ENCODE data around the gene MAD2L1BP. TPM values are rescaled to one million over a fixed set of nuclear protein-coding genes. Genes with fewer than 3 reads are reported as not detected.
"Not testable (repeated sequence)": the region's sequence is repeated elsewhere in the genome, so short reads cannot be mapped to it uniquely, and the experiment has no call there.

The MAD2L1BP gene
- total RNA-seq, 1 donor from 2014 or later: 24.4 TPM

GRCh38 chr6:43647613-43648012 lies 12.0 kb downstream of the MAD2L1BP start:
- Mint-ChIP-seq H3K27ac (no peak overlapping the region), H3K27me3 (ENCODE audit: low read depth) (no peaks in the 10 kb centered on the region), H3K4me1 (peaks cover 4% of the 10 kb centered on the region), H3K9me3 (no peaks in the 10 kb centered on the region), H3K36me3 (peaks cover 3% of the 10 kb centered on the region), H3K4me3 (no peak overlapping the region)
- no peak for DNase-seq (ENCODE audit: low spot score in 2 of 2, unreplicated experiment in 2 of 2)
- TF ChIP-seq, protein P1, sequence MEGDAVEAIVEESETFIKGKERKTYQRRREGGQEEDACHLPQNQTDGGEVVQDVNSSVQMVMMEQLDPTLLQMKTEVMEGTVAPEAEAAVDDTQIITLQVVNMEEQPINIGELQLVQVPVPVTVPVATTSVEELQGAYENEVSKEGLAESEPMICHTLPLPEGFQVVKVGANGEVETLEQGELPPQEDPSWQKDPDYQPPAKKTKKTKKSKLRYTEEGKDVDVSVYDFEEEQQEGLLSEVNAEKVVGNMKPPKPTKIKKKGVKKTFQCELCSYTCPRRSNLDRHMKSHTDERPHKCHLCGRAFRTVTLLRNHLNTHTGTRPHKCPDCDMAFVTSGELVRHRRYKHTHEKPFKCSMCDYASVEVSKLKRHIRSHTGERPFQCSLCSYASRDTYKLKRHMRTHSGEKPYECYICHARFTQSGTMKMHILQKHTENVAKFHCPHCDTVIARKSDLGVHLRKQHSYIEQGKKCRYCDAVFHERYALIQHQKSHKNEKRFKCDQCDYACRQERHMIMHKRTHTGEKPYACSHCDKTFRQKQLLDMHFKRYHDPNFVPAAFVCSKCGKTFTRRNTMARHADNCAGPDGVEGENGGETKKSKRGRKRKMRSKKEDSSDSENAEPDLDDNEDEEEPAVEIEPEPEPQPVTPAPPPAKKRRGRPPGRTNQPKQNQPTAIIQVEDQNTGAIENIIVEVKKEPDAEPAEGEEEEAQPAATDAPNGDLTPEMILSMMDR (IDR thresholded peaks at IDR 0.05; ENCODE audit: unreplicated experiment): no peak

- Mint-ChIP-seq H3K9me3 (no peaks in the 10 kb centered on the region), H3K27ac (no peak overlapping the region), H3K4me3 (no peak overlapping the region), H3K36me3 (no peaks in the 10 kb centered on the region), H3K4me1 (peaks cover 4% of the 10 kb centered on the region), H3K27me3 (ENCODE audit: low read depth) (no peaks in the 10 kb centered on the region)
- DNase-seq (ENCODE audit: low spot score in 2 of 2, unreplicated experiment in 2 of 2): no peak
- TF ChIP-seq, protein P1 (IDR thresholded peaks at IDR 0.05; ENCODE audit: unreplicated experiment): no peak
Observed at GRCh38 chr6:43648248-43648647, 12.6 kb downstream of the MAD2L1BP start.

DNA sequence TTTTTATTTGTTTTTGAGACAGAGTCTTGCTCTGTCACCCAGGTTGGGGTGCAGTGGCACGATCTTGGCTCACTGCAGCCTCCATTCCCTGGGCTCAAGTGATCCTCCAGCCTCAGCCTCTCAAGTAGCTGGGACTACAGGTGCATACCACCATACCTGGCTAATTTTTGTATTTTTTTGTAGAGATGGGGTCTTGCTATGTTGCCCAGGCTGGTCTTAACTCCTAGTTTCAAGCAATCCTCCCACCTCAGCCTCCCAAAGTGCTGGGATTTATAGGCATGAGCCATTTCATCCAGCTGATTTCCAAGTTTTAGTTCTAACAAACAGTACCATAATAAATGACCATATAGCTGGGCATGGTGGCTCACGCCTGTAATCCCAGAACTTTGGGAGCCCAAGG lies 17.2 kb downstream of the MAD2L1BP start:
- DNase-seq (ENCODE audit: low spot score in 2 of 2, unreplicated experiment in 2 of 2); H3K4me3 Mint-ChIP-seq; H3K27me3 Mint-ChIP-seq (ENCODE audit: low read depth); H3K27ac Mint-ChIP-seq; H3K9me3 Mint-ChIP-seq; H3K36me3 Mint-ChIP-seq; H3K4me1 Mint-ChIP-seq: not testable (repeated sequence)

DNA sequence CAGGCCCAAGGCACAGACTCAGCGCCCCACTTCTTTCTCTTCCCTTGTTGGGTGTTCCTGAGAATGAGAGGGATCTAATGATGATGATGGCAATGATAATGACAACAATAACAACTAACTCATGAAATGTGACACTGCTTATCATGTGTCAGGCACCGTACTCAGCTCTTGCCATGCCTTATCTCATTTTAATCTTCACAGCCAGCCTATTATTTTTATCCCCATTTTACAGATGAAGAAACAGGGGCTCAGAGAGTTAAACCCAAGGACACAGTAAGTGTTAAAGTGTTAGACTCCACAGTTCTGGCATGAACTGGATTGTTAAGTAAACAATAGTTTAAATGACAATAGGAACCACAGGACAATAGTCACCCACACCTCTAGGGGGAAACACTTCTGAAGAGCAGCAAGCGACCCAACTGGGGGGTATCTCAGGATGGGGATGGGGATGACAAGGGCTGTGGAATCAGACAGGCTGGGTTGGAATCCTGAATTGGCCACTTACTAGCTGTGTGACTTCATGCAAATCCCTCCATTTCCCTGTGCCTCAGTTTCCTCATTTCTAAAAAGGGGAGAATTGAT lies 21.7 kb downstream of the MAD2L1BP start:
- TF ChIP-seq, protein P1 (IDR thresholded peaks at IDR 0.05; ENCODE audit: unreplicated experiment): no peak
- Mint-ChIP-seq H3K4me1 (no peaks in the 10 kb centered on the region), H3K36me3 (peaks cover 6% of the 10 kb centered on the region), H3K9me3 (peaks cover 9% of the 10 kb centered on the region), H3K4me3 (no peak overlapping the region), H3K27ac (no peak overlapping the region), H3K27me3 (ENCODE audit: low read depth) (no peaks in the 10 kb centered on the region)
- no peak for DNase-seq (ENCODE audit: low spot score in 2 of 2, unreplicated experiment in 2 of 2)

DNA sequence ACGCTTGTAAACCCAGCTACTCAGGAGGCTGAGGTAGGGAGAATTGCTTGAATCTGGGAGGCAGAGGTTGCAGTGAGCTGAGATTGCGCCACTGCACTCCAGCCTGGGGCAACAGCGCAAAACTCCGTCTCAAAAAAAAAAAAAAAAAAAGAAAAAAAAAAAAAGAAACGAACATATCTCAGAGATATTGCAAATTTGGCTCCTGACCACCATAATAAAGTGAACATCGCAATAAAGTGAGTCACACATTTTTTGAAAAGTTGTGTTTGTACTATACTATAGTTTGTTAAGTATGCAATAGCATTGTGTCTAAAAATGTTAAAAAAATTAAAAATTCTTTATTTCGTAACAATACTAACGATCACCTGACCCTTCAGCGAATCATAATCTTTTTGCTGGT lies 22.5 kb downstream of the MAD2L1BP start:
- TF ChIP-seq, protein P1 (IDR thresholded peaks at IDR 0.05; ENCODE audit: unreplicated experiment): no peak
- no peaks in the 10 kb centered on the region for H3K27me3 Mint-ChIP-seq (ENCODE audit: low read depth)
- H3K4me3 Mint-ChIP-seq: no peak overlapping the region
- H3K9me3 Mint-ChIP-seq: peaks cover 9% of the 10 kb centered on the region
- DNase-seq (ENCODE audit: low spot score in 2 of 2, unreplicated experiment in 2 of 2): no peak
- no peaks in the 10 kb centered on the region for H3K4me1 Mint-ChIP-seq
- H3K36me3 Mint-ChIP-seq: peaks cover 6% of the 10 kb centered on the region
- H3K27ac Mint-ChIP-seq: no peak overlapping the region

- not testable (repeated sequence) for H3K27ac Mint-ChIP-seq; DNase-seq (ENCODE audit: low spot score in 2 of 2, unreplicated experiment in 2 of 2); H3K4me1 Mint-ChIP-seq; H3K9me3 Mint-ChIP-seq; H3K4me3 Mint-ChIP-seq; H3K27me3 Mint-ChIP-seq (ENCODE audit: low read depth); H3K36me3 Mint-ChIP-seq
Observed at GRCh38 chr6:43662948-43663347, 27.3 kb downstream of the MAD2L1BP start.

- Mint-ChIP-seq H3K4me3 (no peak overlapping the region), H3K9me3 (peaks cover 9% of the 10 kb centered on the region), H3K27me3 (ENCODE audit: low read depth) (no peaks in the 10 kb centered on the region), H3K27ac (no peak overlapping the region), H3K4me1 (peaks cover 34% of the 10 kb centered on the region), H3K36me3 (peaks cover 7% of the 10 kb centered on the region)
- no peak for DNase-seq (ENCODE audit: low spot score in 2 of 2, unreplicated experiment in 2 of 2)
- TF ChIP-seq, protein P1 (IDR thresholded peaks at IDR 0.05; ENCODE audit: unreplicated experiment): no peak
Observed at GRCh38 chr6:43665376-43665775, 29.7 kb downstream of the MAD2L1BP start.
